DND-41 (cell line): ENCODE measurements around the gene SDCCAG8.

Experiments used
- ATAC-seq: fragments of 200-7000 bp; cut with Tn5 transposase; 3 replicates; pipeline ENCODE4 v1.9.1; 2021; ENCODE audit warnings: low read depth; ENCODE audit not compliant: insufficient read depth
- DNase-seq: peaks from one replicate; pipeline ENCODE4 v3.0.0-alpha.2; 2020
- H2AFZ ChIP-seq: 2 replicates; pipeline ENCODE4 v1.6.0; 2012; ENCODE audit warnings: low read depth, low read length
- H3K27ac ChIP-seq: 2 replicates; pipeline ENCODE4 v1.5.1; 2012; ENCODE audit warnings: low read length, inconsistent platforms
- H3K27me3 ChIP-seq: fragments of 200-600 bp; sonication (generic); 2 replicates; pipeline ENCODE4 v1.6.0; 2012; ENCODE audit warnings: low read length, mild to moderate bottlenecking, inconsistent platforms; ENCODE audit not compliant: insufficient read depth, poor library complexity
- H3K36me3 ChIP-seq: 2 replicates; pipeline ENCODE4 v1.5.1; 2012; ENCODE audit warnings: low read length, inconsistent platforms; ENCODE audit not compliant: insufficient read depth
- H3K4me1 ChIP-seq: 2 replicates; pipeline ENCODE4 v1.5.1; 2012; ENCODE audit warnings: mild to moderate bottlenecking, low read length; ENCODE audit not compliant: insufficient read depth
- H3K4me2 ChIP-seq: 2 replicates; pipeline ENCODE4 v1.6.0; 2012; ENCODE audit warnings: mild to moderate bottlenecking, moderate library complexity, low read length, inconsistent platforms; ENCODE audit not compliant: insufficient read depth
- H3K4me3 ChIP-seq, 2 experiments: fragments of 200-600 bp in 1 of 2; shearing (Covaris generic) in 1 of 2; 2 replicates each; pipeline ENCODE4 v1.5.1; 2012 to 2016; ENCODE audit warnings: inconsistent platforms in 2 of 2, low read length in 2 of 2, mild to moderate bottlenecking in 2 of 2, low read depth in 1 of 2, moderate library complexity in 1 of 2
- H3K79me2 ChIP-seq: 2 replicates; pipeline ENCODE4 v1.6.0; 2012; ENCODE audit warnings: low read length, inconsistent platforms; ENCODE audit not compliant: insufficient read depth
- H3K9ac ChIP-seq: 2 replicates; pipeline ENCODE4 v1.6.0; 2012; ENCODE audit warnings: low read depth, mild to moderate bottlenecking, inconsistent platforms, low read length, moderate library complexity
- H3K9me3 ChIP-seq: 2 replicates; pipeline ENCODE4 v1.5.1; 2012; ENCODE audit warnings: low read length, moderate library complexity, mild to moderate bottlenecking, inconsistent platforms; ENCODE audit not compliant: insufficient read depth, severe bottlenecking
- H4K20me1 ChIP-seq: 2 replicates; pipeline ENCODE4 v1.6.0; 2012; ENCODE audit warnings: low read length; ENCODE audit not compliant: insufficient read depth
- EZH2 ChIP-seq: IDR thresholded peaks from 3 replicates; pipeline ENCODE4 v1.6.1; 2012; ENCODE audit warnings: borderline replicate concordance, low read depth, mild to moderate bottlenecking, moderate library complexity, low read length, inconsistent platforms; ENCODE audit not compliant: severe bottlenecking
- TF ChIP-seq, protein P1 (sequence below): IDR thresholded peaks from 2 replicates; pipeline ENCODE4 v1.5.1; 2012; ENCODE audit warnings: borderline replicate concordance, low read length, moderate library complexity, mild to moderate bottlenecking; ENCODE audit not compliant: poor library complexity, severe bottlenecking; ENCODE audit errors: extremely low read depth

The SDCCAG8 gene

DNA sequence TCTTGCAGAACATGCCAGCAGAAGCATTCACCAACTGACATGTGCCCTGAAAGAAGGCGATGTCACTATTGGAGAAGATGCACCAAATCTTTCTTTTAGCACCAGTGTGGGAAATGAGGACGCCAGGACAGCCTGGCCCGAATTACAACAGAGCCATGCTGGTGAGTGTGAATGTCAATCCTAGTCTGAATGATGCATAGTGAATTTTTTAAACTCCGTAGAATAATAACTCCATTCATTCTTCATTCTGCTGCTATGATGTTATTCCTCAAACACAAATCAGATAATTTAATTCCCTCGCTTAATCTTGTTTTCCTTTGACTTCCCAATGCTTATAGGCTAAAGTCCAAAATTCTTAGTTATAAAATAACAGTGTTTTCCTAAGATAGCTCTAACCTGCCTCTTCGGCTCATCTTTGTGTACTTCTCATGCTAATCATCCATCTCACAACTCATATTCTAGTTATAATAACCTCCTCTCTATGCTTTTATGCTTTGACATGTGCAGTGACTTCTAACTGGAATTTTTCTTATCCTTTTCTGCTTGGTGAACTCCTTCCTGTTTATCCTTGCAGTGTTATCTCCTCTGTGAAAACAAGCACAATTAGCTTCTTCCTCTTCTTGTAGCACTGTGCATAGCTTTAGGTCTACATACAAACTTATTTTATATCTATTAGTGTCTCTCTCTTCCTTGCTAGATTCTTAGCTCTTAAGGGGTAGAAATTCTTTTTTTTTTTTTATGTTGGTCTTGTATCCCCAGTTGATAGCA lies 14.4 kb downstream of the SDCCAG8 start:
- H3K4me1 ChIP-seq, result peaks cover 2% of the 10 kb centered on the region; the same call in 1 of the 2 replicates
- H3K79me2 ChIP-seq, result peaks cover 14% of the 10 kb centered on the region; the same call in 1 of the 2 replicates

DNA sequence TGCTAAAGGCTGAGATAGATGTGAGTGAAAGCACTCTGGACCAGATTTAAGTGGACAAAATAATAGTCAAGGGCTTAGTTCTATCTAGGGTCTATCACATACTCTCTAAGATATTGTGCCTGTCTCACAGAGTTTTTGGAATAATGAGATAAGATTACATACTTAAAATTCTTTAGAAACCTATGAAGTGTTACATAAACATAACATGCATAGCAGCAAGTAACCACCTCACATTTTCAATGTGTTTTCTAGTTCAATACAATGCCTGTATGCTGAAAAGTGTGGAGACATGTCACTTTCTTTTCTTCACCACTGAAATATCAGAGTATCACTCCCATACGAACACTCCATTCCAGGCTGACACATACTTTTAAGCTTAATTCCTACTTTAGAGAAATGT lies 16.2 kb downstream of the SDCCAG8 start:
- H3K9ac ChIP-seq, result no peak overlapping the region
- ATAC-seq (no peak), DNase-seq (no peak)
- H3K4me2 ChIP-seq, result no peak overlapping the region
- peaks cover 37% of the 10 kb centered on the region for H3K36me3 ChIP-seq
- no peak overlapping the region for H3K27ac ChIP-seq
- H4K20me1 ChIP-seq, result no peaks in the 10 kb centered on the region
- no peak overlapping the region for H2AFZ ChIP-seq
- H3K9me3 ChIP-seq, result no peaks in the 10 kb centered on the region
- no peak overlapping the region for H3K4me3 ChIP-seq
- peaks cover 4% of the 10 kb centered on the region; the same call in 1 of the 2 replicates for H3K79me2 ChIP-seq
- H3K27me3 ChIP-seq, result no peaks in the 10 kb centered on the region
- peaks cover 2% of the 10 kb centered on the region; the same call in 1 of the 2 replicates for H3K4me1 ChIP-seq
- no peak for TF ChIP-seq EZH2
- TF ChIP-seq, protein P1, sequence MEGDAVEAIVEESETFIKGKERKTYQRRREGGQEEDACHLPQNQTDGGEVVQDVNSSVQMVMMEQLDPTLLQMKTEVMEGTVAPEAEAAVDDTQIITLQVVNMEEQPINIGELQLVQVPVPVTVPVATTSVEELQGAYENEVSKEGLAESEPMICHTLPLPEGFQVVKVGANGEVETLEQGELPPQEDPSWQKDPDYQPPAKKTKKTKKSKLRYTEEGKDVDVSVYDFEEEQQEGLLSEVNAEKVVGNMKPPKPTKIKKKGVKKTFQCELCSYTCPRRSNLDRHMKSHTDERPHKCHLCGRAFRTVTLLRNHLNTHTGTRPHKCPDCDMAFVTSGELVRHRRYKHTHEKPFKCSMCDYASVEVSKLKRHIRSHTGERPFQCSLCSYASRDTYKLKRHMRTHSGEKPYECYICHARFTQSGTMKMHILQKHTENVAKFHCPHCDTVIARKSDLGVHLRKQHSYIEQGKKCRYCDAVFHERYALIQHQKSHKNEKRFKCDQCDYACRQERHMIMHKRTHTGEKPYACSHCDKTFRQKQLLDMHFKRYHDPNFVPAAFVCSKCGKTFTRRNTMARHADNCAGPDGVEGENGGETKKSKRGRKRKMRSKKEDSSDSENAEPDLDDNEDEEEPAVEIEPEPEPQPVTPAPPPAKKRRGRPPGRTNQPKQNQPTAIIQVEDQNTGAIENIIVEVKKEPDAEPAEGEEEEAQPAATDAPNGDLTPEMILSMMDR, result no peak

More for the DNA sequence above, 14.4 kb downstream of the SDCCAG8 start:
- no peak for TF ChIP-seq EZH2
- TF ChIP-seq, protein P1, result no peak
- no peak overlapping the region for H3K4me2 ChIP-seq
- H3K9me3 ChIP-seq, result no peaks in the 10 kb centered on the region
- no peak overlapping the region for H3K27ac ChIP-seq
- no peak overlapping the region for H3K9ac ChIP-seq
- no peaks in the 10 kb centered on the region for H3K27me3 ChIP-seq
- no peaks in the 10 kb centered on the region for H4K20me1 ChIP-seq
- H3K36me3 ChIP-seq, result peaks cover 26% of the 10 kb centered on the region
- no peak overlapping the region for H2AFZ ChIP-seq
- DNase-seq (no peak), ATAC-seq (no peak)
- no peak overlapping the region for H3K4me3 ChIP-seq

DNA sequence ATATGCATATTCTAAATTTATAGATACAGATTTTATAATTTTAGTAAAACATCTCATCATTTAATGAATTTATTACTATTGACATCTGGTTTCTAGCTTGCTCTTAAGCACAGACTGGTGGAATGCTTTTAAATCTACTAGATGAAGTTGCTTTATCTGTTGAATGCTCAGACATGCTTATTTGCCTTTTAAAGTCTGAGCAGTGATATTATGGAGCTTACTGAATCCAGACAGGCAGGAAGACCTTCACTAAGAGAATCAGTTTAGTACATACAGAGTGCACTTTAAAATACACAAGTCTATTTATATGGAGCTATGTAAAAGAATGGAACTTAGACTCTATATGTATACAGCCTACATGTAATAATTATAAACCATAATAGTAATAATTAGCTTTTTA lies 16.6 kb downstream of the SDCCAG8 start:
- no peak for DNase-seq
- Histone ChIP-seq H3K27ac (no peak overlapping the region), H2AFZ (no peak overlapping the region), H3K9ac (no peak overlapping the region), H3K4me1 (peaks cover 2% of the 10 kb centered on the region; the same call in 1 of the 2 replicates), H3K36me3 (peaks cover 41% of the 10 kb centered on the region), H3K79me2 (0 out of 2 replicates have a peak, but pooled peaks cover 2% of the 10 kb centered on the region), H4K20me1 (no peaks in the 10 kb centered on the region), H3K4me3 (no peak overlapping the region), H3K27me3 (no peaks in the 10 kb centered on the region), H3K9me3 (no peaks in the 10 kb centered on the region), H3K4me2 (no peak overlapping the region)
- TF ChIP-seq, protein P1, result no peak
- no peak for ATAC-seq
